IMR-90 (cell line): ENCODE measurements around the gene CASP9.

Source experiments
- POLR2A ChIP-seq: IDR thresholded peaks from 2 replicates; pipeline ENCODE4 v1.6.1; 2012; ENCODE audit warnings: mild to moderate bottlenecking, low read depth, low read length
- USF2 ChIP-seq: fragments of 150-350 bp; IDR thresholded peaks from 2 replicates; pipeline ENCODE4 v1.6.1; 2017; ENCODE audit warnings: mild to moderate bottlenecking, antibody characterized with exemption, low read length, low read depth

- no peak for TF ChIP-seq POLR2A
- TF ChIP-seq USF2 = no peak
These were observed 13.2 kb downstream of the CASP9 start for GRCh38 chr1:15510611-15511405.
